GM21390 (cell line): ENCODE measurements around the gene SNN.

Experiments
- ATAC-seq: cut with Tn5 transposase; IDR thresholded peaks from one replicate; pipeline ENCODE4 v1.9.1; 2021; ENCODE audit not compliant: unreplicated experiment

The SNN gene

DNA sequence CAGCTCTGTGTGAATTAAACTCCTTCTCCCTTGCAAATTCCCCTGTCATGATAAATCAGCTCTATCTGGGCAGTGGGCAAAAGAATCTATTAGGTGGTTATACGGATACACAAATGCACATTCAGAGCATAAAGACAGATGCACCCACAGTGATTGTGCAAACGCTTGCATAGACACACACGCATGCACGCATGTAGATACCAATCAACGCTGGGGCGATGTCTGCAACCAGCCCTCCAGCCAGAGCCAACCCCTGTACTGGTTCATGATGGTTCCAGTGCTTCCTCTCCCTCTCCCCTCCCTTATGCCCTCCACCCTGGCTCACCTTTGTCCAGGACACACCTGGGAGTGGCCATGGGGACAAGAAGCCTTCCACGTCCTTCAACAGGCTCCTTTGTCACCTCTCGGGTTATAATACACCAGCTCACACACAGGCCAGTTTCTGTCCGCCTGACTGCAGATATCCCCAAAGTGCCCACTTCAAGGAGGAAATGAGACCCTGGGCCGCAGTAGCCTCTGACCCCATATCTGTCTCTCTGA is 33.1 kb upstream of the SNN start:
- ATAC-seq, result no peak

DNA sequence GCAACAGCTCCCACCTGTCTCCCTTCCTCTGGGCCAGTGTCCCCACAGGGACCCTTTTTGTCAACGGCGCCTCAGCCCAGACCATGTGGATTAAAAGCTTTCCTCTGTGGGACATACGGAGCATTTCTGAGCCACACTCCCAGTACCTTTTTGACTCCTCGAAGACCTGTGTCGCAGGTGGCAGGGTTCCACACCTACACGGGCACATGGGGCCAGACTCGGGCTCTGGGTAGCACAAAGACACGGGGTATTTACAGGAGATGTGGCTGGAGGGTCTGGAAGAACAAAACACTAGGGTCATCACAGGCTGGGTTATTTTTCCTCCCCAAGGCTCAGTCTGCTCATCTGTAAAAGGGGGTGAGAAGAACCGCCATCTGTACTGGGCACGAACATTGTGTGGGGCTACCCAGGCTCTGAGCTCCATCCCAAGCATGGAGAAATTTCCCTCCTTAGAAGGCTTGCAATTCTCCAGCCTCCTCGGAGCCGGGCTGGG is 32.5 kb upstream of the SNN start:
- ATAC-seq, result no peak

DNA sequence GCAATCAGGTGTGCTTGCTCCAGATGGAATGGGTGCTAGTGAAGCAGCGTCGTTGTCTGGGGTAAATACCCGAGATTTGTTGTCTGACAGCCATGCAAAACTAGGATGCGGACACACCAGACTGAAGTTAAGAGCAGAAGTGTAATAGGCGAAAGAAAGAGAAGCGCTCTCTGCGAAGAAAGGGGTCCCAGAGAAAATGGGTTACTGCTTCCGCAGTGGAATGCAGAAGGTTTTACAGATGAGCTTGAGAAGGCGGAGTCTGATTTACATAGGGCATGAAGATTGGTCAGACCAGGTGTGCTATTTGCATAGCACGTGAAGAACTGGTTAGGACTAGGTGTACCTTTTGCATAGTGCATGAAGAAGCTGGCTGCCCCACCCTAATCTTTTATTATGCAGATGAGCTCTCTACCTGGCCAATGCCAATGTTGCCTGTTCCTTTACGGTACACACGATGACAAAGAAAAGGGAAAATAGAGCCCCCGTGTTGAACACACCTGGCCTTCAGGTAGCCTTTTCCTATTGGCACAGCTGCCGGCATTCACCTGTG is 32.0 kb upstream of the SNN start:
- ATAC-seq, result no peak

DNA sequence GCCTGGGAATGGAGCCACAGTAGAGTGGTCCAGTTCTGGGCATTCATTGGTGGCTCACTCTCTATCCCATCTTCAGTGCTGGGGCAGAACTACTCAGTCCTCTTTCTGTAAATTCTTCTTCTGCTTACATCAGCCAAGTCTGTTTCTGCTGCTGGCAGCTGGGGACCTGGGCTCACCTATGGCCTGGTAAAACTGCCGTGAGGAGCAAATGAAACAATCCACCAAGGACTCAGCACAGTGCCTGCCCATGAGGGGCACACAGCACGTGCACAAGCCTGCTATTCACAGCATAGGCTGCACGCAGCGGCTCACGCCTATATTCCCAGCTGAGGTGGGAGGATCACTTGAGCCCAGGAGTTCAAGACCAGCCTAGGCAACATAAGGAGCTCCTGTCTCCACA is 30.9 kb upstream of the SNN start:
- ATAC-seq, result no peak

DNA sequence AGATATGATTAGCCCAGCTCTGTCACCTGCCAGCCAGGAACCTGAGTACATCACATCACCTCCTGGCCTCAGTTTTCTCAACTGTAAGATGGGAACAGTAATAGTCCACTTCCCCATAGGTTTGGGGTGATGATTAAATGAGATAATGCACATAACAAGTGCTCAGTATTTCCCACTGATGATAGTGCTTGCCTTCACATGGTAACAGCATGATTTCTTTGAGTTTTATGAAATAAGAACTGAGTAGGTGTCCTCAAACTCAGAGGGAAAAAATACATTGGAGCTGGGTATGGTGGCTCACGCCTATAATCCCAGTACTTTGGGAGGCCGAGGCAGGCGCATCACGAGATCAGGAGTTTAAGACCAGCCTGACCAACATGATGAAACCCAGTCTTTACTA is 30.1 kb upstream of the SNN start:
- ATAC-seq, result no peak

DNA sequence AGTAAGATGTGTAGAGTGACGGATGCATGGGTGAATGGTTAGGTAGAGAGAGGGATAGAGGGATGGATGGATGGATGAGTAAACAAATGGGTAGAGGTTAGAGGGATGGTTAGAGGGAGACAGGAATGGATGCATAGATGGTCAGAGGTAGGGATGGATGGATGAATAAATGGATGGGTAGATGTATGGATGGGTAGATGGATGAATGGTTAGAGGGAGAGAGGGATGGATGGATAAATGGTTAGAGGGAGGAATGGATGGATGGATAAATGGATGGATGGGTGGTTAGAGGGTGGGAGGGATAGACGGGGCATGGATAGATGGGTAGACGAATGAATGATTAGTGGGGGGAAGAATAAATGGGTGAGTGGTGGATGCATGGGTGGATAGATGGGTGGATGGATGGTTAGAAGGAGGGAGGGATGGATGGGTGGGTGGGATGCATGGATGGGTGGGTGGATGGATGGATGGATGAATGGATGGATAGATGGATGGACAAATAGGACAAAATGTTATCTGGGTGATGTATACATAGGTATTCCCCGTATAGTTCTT is 29.2 kb upstream of the SNN start:
- ATAC-seq, result no peak

DNA sequence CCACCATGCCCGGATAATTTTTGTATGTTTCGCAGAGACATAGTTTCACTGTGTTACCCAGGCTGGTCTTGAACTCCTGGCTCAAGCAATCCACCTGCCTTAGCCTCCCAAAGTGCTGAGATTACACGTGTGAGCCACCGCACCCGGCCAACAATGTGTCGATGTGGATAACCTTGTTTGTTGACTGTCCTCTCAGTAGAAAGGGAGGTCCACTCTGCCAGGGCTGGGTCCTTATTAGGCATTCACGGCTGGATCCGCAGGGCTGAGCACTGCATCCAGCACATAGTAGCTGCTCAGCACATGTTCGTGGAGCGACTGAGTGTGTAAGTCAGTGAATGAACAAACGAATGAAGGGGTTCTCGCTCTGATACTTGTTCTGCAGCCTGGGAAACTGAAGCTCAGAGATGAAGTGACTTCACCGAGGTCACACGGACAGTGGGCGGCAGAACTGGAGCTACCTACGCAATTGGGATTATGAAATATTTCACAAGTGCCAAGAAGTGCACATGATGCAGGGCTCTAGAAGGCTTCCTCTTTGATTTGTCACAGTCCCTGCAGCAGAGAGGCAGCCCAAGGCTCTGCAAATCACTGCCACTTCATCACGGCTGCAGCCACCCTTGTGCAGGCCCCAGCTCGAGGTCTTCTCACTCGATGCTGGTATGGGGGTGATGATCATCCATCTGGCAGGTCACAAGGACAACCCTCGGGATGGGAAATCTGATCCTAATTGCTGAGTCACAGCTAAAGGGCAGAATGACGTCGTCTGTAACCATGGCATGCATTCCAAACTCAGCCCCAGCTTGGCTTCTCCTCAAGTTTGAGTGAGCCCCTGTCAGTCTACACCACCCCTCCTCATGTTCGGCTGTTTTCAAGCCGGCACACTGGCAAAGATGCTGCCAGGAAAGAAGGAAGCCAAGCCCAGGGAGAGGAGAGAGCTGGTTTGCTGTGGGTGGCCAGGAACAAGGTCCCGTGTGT is 28.0 kb upstream of the SNN start:
- no peak for ATAC-seq

DNA sequence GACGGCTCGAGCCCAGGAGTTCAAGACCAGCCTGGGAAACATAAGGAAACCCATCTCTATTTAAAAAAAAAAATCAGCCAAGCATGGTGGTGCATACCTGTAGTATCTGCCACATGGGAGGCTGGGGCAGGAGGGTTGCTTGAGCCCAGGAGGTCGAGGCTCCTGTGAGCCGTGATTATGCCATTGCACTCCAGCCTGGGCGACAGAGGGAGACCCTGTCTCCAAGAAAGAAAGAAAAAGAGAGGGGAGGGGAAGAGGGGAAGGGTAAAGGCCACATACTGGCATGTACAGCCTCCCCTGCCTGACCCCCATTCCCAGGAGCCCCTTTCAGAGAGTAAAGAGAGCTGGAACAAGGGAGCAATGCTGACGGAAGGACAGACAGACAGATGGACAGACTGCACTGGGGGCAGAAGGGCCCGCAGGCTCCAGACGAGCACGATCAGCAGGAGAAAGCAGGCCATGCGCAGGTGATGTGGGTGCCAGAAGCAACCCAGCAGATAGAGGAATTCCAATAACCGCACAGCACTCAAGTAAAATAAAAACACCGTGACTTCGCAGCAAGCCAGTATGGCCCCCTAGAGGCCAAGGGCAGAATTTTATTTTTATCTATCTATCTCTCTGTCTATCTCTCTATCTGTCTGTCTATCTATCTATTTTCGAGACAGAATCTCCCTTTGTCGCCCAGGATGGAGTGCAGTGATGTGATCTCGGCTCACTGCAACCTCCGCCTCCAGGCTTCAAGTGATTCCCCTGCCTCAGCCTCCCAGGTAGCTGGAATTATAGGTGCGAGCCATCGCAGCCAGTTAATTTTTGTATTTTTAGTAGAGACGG is 27.1 kb upstream of the SNN start:
- ATAC-seq, result no peak

DNA sequence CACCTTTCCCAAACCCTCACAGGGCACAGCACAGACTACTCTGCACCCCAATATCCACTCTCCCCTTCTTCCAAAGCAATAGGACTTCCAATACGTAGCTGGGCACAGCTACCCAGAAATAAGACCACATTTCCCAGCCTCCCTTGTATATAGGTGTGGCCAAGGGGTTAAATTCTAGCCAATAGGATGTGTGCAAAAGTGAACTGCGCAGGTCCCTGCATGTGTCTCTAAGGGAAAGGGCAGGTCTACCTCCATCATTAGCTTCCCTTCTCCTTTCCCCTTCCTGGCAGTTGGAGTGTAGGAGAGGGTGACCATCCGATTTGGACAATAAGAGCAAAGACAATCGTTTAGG is 25.5 kb upstream of the SNN start:
- no peak for ATAC-seq

DNA sequence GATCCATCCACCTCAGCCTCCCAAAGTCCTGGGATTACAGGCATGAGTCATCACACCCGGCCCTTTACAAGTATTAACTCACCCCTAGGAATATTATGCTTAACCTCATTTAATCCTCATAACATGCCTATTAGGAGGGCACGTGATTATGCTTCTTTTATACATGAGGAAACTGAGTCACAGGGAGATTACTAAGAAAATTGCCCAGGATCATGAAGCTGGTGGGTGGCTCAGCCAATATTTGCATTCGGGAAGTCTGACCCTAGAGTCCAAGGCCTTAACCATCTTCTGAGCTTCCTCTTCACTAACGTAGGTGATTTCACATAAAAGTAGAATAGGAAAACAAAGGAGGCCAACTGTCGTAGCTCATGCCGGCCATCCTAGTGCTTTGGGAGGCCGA is 19.0 kb upstream of the SNN start:
- no peak for ATAC-seq

DNA sequence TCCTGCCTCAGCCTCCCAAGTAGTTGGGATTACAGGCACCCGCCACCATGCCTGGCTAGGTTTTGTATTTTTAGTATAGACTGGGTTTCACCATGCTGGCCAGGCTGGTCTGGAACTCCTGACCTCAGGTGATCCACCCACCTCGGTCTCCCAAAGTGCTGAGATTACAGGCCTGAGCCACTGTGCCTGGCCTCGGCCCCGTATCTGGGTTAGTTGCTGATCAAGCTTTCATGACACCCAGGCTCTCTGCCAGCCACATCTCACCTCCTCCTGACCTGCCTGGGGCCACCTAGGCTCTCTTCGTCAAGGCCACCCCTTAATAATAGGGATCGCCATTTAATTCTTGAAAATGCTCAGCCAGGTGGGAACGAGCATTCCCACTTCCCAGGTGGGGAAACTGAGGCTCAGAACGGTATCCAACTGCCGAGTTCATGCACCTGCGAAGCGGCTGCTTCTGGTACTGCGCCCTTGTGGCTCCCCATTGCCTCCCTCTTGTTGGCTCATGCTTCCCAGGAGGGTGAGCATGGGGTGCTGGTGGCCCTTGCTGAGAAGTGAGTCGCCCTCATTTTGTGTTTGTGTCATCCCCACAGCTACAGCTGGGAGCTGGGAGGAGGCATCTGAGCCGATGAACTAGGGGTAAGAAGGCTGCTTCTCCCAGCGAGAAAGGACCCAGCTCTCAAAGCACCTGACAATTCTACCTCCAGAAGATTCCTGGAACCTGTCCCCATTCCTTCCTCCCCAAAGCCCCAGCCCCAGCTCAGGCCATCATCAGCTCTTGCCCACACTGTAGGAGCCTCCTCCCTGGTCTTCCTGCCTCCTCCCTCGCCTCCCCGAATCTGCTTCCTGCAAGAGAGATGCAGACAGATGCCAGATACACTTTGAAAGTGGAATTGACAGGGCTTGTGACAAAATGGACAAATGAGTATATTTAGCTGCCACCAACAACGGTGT is 17.3 kb upstream of the SNN start:
- ATAC-seq, result no peak

DNA sequence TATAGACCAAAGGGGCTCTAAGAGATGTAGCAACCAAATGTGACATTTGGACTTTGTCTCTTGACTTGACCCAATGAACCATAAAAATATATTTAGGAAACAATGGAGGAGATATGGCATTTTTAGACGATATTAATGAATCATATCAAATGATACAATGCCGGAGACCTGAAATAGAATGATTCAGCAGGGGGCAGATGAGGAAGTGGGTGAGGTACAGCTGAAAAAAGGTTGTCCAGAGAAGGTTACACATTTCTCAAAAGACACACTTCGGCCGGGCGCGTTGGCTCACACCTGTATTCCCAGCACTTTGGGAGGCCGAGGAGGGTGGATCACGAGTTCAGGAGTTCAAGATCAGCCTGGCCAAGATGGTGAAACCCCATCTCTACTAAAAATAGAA is 16.5 kb upstream of the SNN start:
- no peak for ATAC-seq

DNA sequence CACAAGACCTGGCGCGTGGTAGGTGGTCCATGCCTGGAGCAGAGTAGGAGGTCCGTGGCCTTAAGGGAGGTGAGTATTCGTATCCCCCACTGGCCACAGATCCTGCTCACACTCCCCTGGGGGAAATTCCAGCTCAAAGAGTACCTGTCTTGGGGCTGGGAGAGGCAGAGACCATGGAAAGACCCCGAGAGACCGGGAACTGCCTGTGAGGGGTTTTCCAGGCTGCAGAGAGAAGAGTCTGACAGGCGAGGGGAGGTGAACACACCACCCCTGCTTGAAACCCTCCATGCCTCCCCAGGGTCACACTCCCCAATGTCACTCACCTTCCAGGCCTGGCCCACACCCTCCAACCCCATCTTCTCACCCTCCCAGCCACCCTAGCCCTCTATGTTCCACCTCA is 12.6 kb upstream of the SNN start:
- no peak for ATAC-seq

DNA sequence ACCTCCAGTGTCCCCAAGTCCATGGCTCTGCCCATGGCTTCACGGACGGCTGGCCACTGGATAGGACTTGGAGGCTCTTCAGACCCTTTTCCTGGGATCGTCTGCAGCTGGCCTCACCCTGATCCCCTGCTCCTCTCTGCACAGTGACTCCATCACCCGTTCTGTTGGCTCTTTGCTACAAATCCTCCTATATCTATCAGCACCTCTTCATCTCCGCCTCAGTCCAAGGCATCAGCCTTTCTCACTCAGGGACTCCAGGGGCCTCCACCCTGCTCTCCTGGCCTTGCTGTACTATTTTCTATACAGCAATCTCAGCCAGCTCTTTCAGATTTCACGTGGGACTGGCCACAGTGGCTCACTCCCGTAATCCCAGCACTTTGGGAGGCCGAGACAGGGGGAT is 10.7 kb upstream of the SNN start:
- no peak for ATAC-seq

DNA sequence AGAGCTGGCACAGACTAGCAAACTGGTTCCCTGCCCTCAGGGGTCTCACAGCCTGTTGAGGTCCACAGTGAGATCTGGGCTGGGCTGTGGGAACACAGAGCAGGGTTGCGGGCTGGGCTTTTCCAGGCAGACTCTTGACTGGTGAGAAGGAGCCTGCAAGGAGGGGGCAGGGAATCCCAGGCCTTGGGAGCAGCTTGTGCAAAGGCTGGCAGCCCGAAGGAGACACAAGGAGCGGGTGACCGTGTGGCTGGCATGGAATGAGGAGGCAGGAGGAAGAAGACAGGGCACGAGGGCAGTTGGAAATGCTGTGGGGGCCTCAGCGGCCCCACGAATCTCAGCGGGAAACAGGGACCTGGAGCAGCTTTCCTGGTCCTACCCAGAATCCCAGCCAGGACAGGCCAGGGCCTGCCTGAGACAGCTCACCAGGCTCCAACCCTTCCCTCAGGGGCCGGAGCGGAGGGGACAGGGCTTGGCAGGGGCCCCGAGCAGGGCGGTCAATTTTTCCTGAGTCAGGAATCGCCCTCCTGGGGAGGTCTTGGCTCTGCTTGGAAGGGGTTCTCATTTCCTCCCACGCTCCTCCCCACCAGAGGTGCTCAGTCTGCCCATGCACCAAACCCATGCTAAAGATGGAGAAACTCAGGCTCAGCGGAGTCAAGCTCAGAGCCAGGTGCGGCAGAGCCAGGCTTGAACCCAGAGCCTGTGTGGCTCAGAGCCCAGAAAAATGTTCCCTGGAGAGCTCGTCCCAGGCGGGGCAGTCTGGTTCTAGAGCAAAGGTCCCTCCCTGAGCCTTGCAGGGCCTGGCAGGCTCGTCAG is 9.2 kb upstream of the SNN start:
- ATAC-seq, result no peak

DNA sequence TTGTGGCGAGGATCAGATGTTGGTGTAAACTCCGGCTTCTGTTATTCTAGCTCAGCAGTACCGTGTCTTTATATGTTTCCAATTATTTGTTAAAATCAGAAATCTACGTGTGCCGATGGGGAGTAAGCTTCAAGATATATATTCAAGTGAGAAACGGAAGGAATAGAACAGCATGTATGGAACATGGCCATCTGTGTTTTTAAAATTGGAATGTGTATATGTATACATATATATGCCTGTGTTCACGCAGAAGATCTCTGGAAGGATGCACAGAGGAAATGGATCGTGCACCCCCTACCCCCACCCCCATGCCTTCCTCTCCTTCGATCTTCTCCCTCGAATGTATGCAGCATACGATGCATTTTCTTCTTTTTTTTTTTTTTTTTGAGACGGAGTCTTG is 7.7 kb upstream of the SNN start:
- ATAC-seq, result no peak

DNA sequence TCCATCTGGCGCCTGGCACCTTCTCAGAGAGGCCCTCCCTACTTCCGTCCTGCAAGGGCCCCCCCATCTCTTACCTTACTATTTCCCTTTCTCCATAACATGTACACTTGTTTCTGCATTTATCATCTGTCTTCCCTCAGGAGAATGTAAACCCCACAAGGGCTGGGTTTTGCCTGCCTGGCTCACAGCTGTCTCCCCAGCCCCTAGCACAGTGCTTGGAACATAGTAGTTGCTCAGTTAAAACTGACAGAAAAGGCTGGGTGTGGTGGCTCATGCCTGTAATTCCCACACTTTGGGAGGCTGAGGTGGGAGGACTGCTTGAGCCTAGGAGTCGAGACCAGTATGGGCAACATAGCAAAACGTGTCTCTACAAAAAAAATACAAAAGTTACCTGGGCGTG is 5.7 kb upstream of the SNN start:
- no peak for ATAC-seq

DNA sequence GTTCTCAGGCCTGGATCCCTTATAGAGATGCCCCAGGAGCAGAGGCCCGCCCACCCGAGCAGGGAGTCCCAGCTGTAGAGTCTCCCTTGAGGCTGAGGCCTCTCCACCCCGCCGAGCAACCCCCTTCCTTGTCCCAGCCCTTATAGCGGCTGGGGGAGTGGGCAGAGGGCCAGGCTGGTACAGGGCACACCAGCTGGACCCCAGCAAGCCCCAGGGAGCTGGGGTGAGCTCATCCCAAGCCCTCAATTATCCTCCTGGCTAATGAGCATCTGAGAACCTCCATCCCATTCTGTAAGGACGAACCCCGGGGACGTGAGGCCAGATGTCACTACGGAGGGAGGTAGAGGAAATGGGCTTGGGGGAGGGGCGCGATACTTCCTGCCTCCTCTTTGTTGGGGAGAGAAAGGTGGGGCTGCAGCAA is 3.2 kb upstream of the SNN start:
- no peak for ATAC-seq
